Hepatocyte (in vitro differentiated cells): ENCODE results near the gene GPR89B. TPM values are rescaled to one million over a fixed set of nuclear protein-coding genes. Genes with fewer than 3 reads are reported as not detected.

Source experiments
- DNase-seq: peaks from one replicate; pipeline ENCODE4 v3.0.0-alpha.2; 2016; ENCODE audit warnings: low spot score
- H2AFZ ChIP-seq: fragments of 200-600 bp; sonication (generic); 2 replicates; pipeline ENCODE4 v1.6.0; 2016; ENCODE audit warnings: antibody characterized with exemption, mild to moderate bottlenecking
- H3K27ac ChIP-seq: fragments of 200-600 bp; sonication (generic); 2 replicates; pipeline ENCODE4 v1.5.1; 2016; ENCODE audit warnings: mild to moderate bottlenecking
- H3K27me3 ChIP-seq: fragments of 200-600 bp; sonication (generic); 2 replicates; pipeline ENCODE4 v1.6.1; 2016
- H3K36me3 ChIP-seq: fragments of 200-600 bp; sonication (generic); replicated peaks from 2 replicates; pipeline ENCODE4 v1.5.1; 2016; ENCODE audit warnings: low read depth; ENCODE audit not compliant: insufficient read depth
- H3K4me1 ChIP-seq: fragments of 200-600 bp; sonication (generic); 2 replicates; pipeline ENCODE4 v1.5.1; 2016; ENCODE audit warnings: mild to moderate bottlenecking, moderate library complexity; ENCODE audit not compliant: insufficient read depth
- H3K4me2 ChIP-seq: fragments of 200-600 bp; sonication (generic); 2 replicates; pipeline ENCODE4 v1.6.0; 2016
- H3K4me3 ChIP-seq: fragments of 200-600 bp; sonication (generic); 2 replicates; pipeline ENCODE4 v1.5.1; 2016; ENCODE audit warnings: mild to moderate bottlenecking
- H3K79me2 ChIP-seq: fragments of 200-600 bp; sonication (generic); 2 replicates; pipeline ENCODE4 v1.6.0; 2017; ENCODE audit warnings: mild to moderate bottlenecking
- H3K9me2 ChIP-seq: fragments of 200-600 bp; sonication (generic); replicated peaks from 2 replicates; pipeline ENCODE4 v1.6.0; 2017; ENCODE audit warnings: mild to moderate bottlenecking; ENCODE audit not compliant: insufficient read depth
- H3K9me3 ChIP-seq: fragments of 200-600 bp; sonication (generic); 2 replicates; pipeline ENCODE4 v1.5.1; 2016; ENCODE audit warnings: low read depth, mild to moderate bottlenecking
- H4K20me1 ChIP-seq: fragments of 200-600 bp; sonication (generic); 2 replicates; pipeline ENCODE4 v1.6.0; 2016; ENCODE audit warnings: mild to moderate bottlenecking; ENCODE audit not compliant: insufficient read depth, poor library complexity, severe bottlenecking
- EZH2 ChIP-seq: fragments of 200-600 bp; sonication (generic); IDR thresholded peaks from 2 replicates; pipeline ENCODE4 v1.6.1; 2016; ENCODE audit warnings: antibody characterized with exemption, mild to moderate bottlenecking, borderline replicate concordance
- EZH2phosphoT487 ChIP-seq: fragments of 200-600 bp; sonication (generic); IDR thresholded peaks from one replicate; pipeline ENCODE4 v1.6.1; 2018; ENCODE audit warnings: antibody characterized with exemption, mild to moderate bottlenecking, low read depth, moderate library complexity; ENCODE audit not compliant: unreplicated experiment, severe bottlenecking
- WGBS: methylation state at CpG from one replicate; pipeline ENCODE4 v1.1.6; 2016; ENCODE audit warnings: low lambda C conversion rate; ENCODE audit errors: missing lambda C conversion rate; 5-methylcytosine and 5-hydroxymethylcytosine counted together
- polyA plus RNA-seq: library from polyadenylated mRNA; unstranded; fragments of >200 nt; fragmentation: Nextera tagmentation; extraction: Ambion mirVana; gene quantifications from 2 replicates; pipeline ENCODE4 v1.2.1, GENCODE V29; 2016
- total RNA-seq: library from RNA; depleted of rRNA; stranded (reverse); fragments of >200 nt; gene quantifications from 2 replicates; pipeline ENCODE4 v1.2.3, GENCODE V29; 2014
- TF ChIP-seq, protein P1 (sequence below): fragments of 200-600 bp; sonication (generic); IDR thresholded peaks from 2 replicates; pipeline ENCODE4 v1.5.1; 2016; ENCODE audit warnings: antibody characterized with exemption, mild to moderate bottlenecking; ENCODE audit not compliant: poor library complexity

The GPR89B gene
- total and polyA plus RNA-seq, 2 experiments from 2014 or later = 16.3 to 32.4 TPM

DNA sequence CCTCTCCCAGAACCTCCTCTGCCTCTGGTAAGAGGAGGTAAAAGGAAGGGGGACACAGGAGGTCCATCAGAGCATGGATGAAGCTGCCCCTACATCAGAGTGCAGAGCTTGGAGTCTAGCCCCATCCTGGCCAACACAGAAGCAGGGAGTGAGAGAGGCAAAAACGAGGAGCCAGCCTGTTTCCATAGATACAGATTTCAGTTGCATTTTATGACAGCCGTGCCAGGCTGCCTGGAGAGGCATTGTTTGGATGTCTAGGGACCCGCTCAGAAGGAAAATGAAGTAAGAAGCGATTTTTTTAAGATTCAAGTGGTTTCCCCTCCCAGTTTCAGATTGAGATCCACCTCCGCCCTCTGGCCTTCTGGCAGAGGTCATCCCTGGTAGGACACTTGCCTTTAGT lies 37.1 kb upstream of the GPR89B start:
- no peak overlapping the region for H3K4me3 ChIP-seq
- no peak for DNase-seq
- H3K4me2 ChIP-seq = no peak overlapping the region
- peaks cover 7% of the 10 kb centered on the region for H3K4me1 ChIP-seq
- no peaks in the 10 kb centered on the region for H4K20me1 ChIP-seq
- TF ChIP-seq EZH2 = no peak
- no peak for TF ChIP-seq EZH2phosphoT487
- TF ChIP-seq, protein P1, sequence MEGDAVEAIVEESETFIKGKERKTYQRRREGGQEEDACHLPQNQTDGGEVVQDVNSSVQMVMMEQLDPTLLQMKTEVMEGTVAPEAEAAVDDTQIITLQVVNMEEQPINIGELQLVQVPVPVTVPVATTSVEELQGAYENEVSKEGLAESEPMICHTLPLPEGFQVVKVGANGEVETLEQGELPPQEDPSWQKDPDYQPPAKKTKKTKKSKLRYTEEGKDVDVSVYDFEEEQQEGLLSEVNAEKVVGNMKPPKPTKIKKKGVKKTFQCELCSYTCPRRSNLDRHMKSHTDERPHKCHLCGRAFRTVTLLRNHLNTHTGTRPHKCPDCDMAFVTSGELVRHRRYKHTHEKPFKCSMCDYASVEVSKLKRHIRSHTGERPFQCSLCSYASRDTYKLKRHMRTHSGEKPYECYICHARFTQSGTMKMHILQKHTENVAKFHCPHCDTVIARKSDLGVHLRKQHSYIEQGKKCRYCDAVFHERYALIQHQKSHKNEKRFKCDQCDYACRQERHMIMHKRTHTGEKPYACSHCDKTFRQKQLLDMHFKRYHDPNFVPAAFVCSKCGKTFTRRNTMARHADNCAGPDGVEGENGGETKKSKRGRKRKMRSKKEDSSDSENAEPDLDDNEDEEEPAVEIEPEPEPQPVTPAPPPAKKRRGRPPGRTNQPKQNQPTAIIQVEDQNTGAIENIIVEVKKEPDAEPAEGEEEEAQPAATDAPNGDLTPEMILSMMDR = no peak
- no peaks in the 10 kb centered on the region for H3K9me2 ChIP-seq
- H3K79me2 ChIP-seq = no peaks in the 10 kb centered on the region
- no peaks in the 10 kb centered on the region for H3K36me3 ChIP-seq
- H2AFZ ChIP-seq = no peak overlapping the region
- no peaks in the 10 kb centered on the region for H3K9me3 ChIP-seq
- 73% methylated on average over 5 of the region's 5 CpGs for WGBS
- no peaks in the 10 kb centered on the region for H3K27me3 ChIP-seq
- no peak overlapping the region for H3K27ac ChIP-seq

DNA sequence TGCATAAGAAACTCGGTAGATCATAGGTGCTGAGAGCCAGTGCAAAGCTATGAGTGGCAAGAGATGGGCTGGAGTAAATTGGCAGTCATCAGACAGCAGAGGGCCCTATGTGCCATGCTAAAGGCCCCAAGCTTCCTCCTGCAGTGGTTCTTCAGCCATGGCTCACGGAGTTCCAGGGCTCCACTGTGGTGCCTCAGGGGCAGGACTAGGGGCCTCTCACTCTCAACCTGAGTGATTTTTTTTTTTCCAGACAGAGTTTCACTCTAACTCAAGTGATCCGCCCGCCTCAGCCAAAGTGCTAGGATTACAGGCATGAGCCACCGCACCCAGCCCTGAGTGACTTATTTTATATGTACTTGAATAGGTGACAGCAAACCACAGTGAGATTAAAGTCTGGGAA lies 36.0 kb upstream of the GPR89B start:
- Histone ChIP-seq H3K4me2 (peak overlapping the region; percentile 36), H3K4me3 (no peak overlapping the region), H3K27me3 (no peaks in the 10 kb centered on the region), H2AFZ (peak overlapping the region; percentile 31), H3K79me2 (no peaks in the 10 kb centered on the region), H3K9me3 (no peaks in the 10 kb centered on the region), H3K36me3 (no peaks in the 10 kb centered on the region), H3K9me2 (no peaks in the 10 kb centered on the region), H3K27ac (peak overlapping the region; percentile 38), H3K4me1 (peaks cover 7% of the 10 kb centered on the region), H4K20me1 (no peaks in the 10 kb centered on the region)
- WGBS = 61% methylated on average over 5 of the region's 5 CpGs
- TF ChIP-seq, protein P1 = no peak
- TF ChIP-seq EZH2phosphoT487 (no peak), EZH2 (no peak)
- peak; percentile 31 for DNase-seq

DNA sequence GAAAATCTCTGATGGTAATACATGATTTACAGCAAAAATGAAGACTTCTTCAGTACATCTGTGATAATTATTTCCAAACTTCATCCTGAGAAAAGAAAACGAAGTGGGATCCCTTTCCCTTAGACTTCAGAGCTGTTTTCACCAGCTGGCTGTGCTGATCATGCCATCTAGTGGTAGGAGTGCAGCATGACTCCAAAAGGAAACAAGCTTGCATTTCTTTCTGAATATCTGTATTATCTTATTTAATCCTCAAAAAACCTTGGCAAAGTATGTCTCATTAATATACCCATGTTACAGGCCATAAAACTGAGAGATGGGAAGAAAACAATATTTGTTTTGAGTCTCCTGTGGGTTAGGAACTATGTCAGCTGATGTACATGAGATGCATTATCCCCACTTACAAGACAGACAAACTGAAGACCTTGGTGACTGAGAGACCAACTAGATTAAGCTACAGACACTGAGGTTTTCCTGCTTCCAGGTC lies 35.4 kb upstream of the GPR89B start:
- Histone ChIP-seq H3K4me1 (peaks cover 7% of the 10 kb centered on the region), H3K4me2 (peak overlapping the region; percentile 36), H3K36me3 (no peaks in the 10 kb centered on the region), H3K4me3 (no peak overlapping the region), H3K27ac (peak overlapping the region; percentile 38), H3K79me2 (no peaks in the 10 kb centered on the region), H2AFZ (peak overlapping the region; percentile 31), H3K9me3 (no peaks in the 10 kb centered on the region), H3K9me2 (no peaks in the 10 kb centered on the region), H4K20me1 (no peaks in the 10 kb centered on the region), H3K27me3 (no peaks in the 10 kb centered on the region)
- TF ChIP-seq, protein P1 = peak; percentile 96
- no peak for TF ChIP-seq EZH2phosphoT487
- DNase-seq = peak; percentile 68
- WGBS = 12% methylated on average over 1 of the region's 1 CpG

DNA sequence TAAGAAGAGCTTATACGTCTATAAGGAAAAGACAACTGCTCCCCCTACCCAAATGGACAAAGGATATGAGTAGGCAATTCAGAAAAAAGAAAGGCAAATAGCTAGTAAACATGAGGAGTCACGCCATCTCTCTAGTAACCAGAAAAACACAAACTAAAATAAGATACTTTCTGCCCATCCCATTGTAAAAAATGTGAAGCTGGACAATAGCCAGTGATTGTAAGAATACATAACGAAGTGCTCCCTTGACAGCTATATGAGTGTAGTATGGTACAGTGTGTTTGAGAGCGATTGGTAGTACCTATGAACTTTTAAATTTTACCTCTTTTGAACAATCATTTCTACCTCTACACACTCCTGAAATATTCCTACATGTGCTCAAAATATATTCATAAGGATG lies 33.1 kb upstream of the GPR89B start:
- DNase-seq = no peak
- no peaks in the 10 kb centered on the region for H3K79me2 ChIP-seq
- H3K27me3 ChIP-seq = no peaks in the 10 kb centered on the region
- H3K4me1 ChIP-seq = peaks cover 7% of the 10 kb centered on the region
- H3K4me3 ChIP-seq = no peak overlapping the region
- no peak overlapping the region for H3K4me2 ChIP-seq
- H2AFZ ChIP-seq = no peak overlapping the region
- TF ChIP-seq EZH2 (no peak), EZH2phosphoT487 (no peak)
- TF ChIP-seq, protein P1 = no peak
- 86% methylated on average over 4 of the region's 4 CpGs for WGBS
- H3K9me2 ChIP-seq = no peaks in the 10 kb centered on the region
- H3K36me3 ChIP-seq = no peaks in the 10 kb centered on the region
- no peak overlapping the region for H3K27ac ChIP-seq
- no peaks in the 10 kb centered on the region for H4K20me1 ChIP-seq
- H3K9me3 ChIP-seq = no peaks in the 10 kb centered on the region
